Brain microvascular endothelial cell (primary cell): Measurements from ENCODE around the gene PLK3.
A peak's percentile ranks its signal among the peaks of the same experiment; 100 is the strongest.

ENCODE experiments used
- DNase-seq: peaks from one replicate; pipeline ENCODE4 v3.0.0-alpha.2; 2020
- H3K27ac ChIP-seq: fragments of 250-450 bp; sonication (Bioruptor Pico); 2 replicates; pipeline ENCODE4 v1.5.1; 2020; ENCODE audit warnings: mild to moderate bottlenecking, moderate library complexity
- H3K27me3 ChIP-seq: fragments of 250-450 bp; sonication (Bioruptor Pico); replicated peaks from 2 replicates; pipeline ENCODE4 v1.5.1; 2020; ENCODE audit warnings: mild to moderate bottlenecking
- H3K36me3 ChIP-seq: fragments of 250-450 bp; sonication (Bioruptor Pico); replicated peaks from 2 replicates; pipeline ENCODE4 v1.5.1; 2020; ENCODE audit warnings: mild to moderate bottlenecking
- H3K4me3 ChIP-seq: 2 replicates; pipeline ENCODE4 v1.5.1; 2011; ENCODE audit warnings: low read depth, mild to moderate bottlenecking, control low read depth, low read length, moderate library complexity
- CTCF ChIP-seq: IDR thresholded peaks from 2 replicates; pipeline ENCODE4 v1.5.1; 2011; ENCODE audit warnings: low read depth, mild to moderate bottlenecking, moderate library complexity, low read length, control low read depth, inconsistent platforms; ENCODE audit errors: missing control alignments
- in situ Hi-C: cut with HindIII; loops from 2 replicates; pipeline ENCODE4 v1.10.0; 2017; ENCODE audit warnings: low sequenced_read_pairs, low pct_ligation_motif_present

PLK3 gene

DNA sequence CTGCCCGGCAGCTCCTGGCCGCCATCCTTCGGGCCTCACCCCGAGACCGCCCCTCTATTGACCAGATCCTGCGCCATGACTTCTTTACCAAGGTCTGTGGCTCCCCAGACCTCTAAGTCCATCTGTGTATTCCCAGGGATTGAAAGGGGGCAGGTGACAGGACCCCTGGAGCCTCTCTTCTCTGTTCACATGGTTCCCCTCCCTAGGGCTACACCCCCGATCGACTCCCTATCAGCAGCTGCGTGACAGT, 2.8 kb downstream of the PLK3 start:
- no peak for DNase-seq
- no peak for TF ChIP-seq CTCF
- Histone ChIP-seq H3K36me3 (peaks cover 56% of the 10 kb centered on the region), H3K27ac (no peak overlapping the region), H3K27me3 (no peaks in the 10 kb centered on the region), H3K4me3 (peak overlapping the region; percentile 88)
- in situ Hi-C loops = no loop called here

DNA sequence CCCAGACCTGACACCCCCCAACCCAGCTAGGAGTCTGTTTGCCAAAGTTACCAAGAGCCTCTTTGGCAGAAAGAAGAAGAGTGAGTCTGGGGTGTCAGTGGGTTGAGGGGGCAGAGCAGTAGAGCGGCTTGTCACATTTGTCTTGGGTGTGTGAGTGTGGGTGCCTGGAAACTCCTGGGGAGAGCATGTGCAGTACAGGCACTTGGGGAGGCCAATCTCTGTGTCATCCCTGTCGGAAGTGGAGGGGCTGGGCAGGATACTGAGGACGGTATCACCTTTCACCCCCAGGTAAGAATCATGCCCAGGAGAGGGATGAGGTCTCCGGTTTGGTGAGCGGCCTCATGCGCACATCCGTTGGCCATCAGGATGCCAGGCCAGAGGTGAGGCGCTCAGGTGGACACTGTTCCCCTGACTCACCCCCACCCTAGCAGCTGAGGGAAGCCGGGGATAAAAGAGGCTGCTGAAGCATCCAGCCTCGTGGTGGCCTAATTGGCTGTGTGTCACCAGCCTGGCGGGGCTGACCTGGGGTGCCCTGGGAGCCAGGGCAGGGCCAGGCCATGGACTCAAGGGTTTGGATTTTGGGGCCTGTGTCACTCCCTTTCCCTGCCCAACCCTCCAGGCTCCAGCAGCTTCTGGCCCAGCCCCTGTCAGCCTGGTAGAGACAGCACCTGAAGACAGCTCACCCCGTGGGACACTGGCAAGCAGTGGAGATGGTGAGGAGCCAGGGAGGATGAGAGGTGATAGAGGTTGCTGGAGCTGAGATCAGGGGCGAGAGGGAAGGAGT, 3.3 kb downstream of the PLK3 start:
- peak overlapping the region; percentile 88 for H3K4me3 ChIP-seq
- DNase-seq = no peak
- in situ Hi-C loops = no loop called here
- TF ChIP-seq CTCF = no peak
- no peak overlapping the region for H3K27ac ChIP-seq
- peaks cover 56% of the 10 kb centered on the region for H3K36me3 ChIP-seq
- H3K27me3 ChIP-seq = no peaks in the 10 kb centered on the region

DNA sequence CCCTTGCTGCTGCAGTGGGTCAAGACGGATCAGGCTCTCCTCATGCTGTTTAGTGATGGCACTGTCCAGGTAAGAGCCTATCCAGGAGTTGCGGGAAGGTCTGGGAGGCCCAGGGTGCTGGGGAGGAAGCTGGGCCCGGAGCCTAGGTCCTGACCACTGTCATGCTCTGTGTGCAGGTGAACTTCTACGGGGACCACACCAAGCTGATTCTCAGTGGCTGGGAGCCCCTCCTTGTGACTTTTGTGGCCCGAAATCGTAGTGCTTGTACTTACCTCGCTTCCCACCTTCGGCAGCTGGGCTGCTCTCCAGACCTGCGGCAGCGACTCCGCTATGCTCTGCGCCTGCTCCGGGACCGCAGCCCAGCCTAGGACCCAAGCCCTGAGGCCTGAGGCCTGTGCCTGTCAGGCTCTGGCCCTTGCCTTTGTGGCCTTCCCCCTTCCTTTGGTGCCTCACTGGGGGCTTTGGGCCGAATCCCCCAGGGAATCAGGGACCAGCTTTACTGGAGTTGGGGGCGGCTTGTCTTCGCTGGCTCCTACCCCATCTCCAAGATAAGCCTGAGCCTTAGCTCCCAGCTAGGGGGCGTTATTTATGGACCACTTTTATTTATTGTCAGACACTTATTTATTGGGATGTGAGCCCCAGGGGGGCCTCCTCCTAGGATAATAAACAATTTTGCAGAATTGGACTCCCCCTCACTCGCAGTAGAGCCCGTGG, 5.3 kb downstream of the PLK3 start:
- no peak for DNase-seq
- Histone ChIP-seq H3K36me3 (peaks cover 54% of the 10 kb centered on the region), H3K4me3 (no peak overlapping the region), H3K27me3 (no peaks in the 10 kb centered on the region), H3K27ac (no peak overlapping the region)
- TF ChIP-seq CTCF = peak; percentile 16
- in situ Hi-C loops = no loop called here

DNA sequence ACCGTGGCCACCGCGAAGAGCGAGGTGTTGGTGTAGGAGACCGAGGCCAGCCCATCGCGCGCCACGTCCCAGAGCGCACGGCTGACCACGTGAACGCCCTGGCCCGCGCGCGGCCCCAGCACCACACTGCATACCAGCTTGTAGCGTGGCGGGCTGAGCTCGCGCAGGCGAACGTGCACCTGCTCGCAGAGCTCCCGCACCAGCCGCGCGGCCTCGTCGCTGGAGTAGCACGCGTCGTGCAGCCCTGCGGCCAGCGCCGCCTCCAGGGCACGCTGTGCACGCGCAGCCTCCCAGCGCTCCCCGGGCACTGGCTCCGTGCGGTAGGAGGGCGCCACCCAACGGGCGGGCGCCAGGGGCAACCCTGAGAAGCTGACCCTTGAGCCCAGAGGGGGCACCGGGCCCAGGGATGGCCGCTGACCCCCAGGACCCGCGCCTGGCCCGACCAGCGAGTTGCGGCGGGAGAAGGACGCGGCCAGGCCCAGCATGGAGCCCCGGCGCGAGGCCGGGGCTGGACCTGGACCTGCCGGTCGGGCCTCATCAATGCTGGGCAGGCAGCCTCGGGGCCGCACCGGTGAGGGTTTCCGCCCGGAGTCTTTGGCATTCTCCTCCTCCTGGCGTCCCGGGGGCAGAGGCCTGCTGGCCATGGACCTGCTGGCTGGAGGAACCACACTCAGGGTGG, 6.0 kb downstream of the PLK3 start:
- Histone ChIP-seq H3K4me3 (no peak overlapping the region), H3K27me3 (no peaks in the 10 kb centered on the region), H3K27ac (peak overlapping the region; percentile 99), H3K36me3 (peaks cover 52% of the 10 kb centered on the region)
- TF ChIP-seq CTCF = no peak
- in situ Hi-C loops = no loop called here
- DNase-seq = no peak

- Histone ChIP-seq H3K27ac (peak within 1 kb of the TSS; percentile 99), H3K36me3 (peaks cover 50% of the 10 kb centered on the region), H3K27me3 (no peaks in the 10 kb centered on the region), H3K4me3 (peak within 1 kb of the TSS; percentile 17)
- DNase-seq = no peak
- no peak for TF ChIP-seq CTCF
- in situ Hi-C loops = no loop called here
Observed at GRCh38 chr1:44806704-44807363, 6.7 kb downstream of the PLK3 start, which contains the start of gene DYNLT4. TSS of gene DYNLT4 (minus strand) at chr1:44807351. CDS start at chr1:44806668, 683 bp downstream.
